Body of pancreas (tissue), 4 donors: Measurements from ENCODE around the gene LY6G6D. TPM values are rescaled to one million over a fixed set of nuclear protein-coding genes. Genes with fewer than 3 reads are reported as not detected.

Experiments used
- ATAC-seq: fragments of 150-250 bp; one replicate; pipeline ENCODE4 v1.9.1; 2016
- DNase-seq, 4 donors: peaks; one replicate each; pipeline ENCODE4 v3.0.0-alpha.2; 2019
- H3K27ac ChIP-seq, 4 donors: fragments of 200-600 bp; sonication (generic); 1 replicate in 3 of 4; 2 replicates in 1 of 4; pipeline versions ENCODE4 v1.5.1 to v1.6.1; 2016 to 2019; ENCODE audit warnings: mild to moderate bottlenecking in 1 of 4, mixed read lengths in 1 of 4, moderate library complexity in 1 of 4
- H3K27me3 ChIP-seq, 2 donors: fragments of 200-600 bp; sonication (generic); one replicate each; pipeline ENCODE4 v1.6.0; 2016; ENCODE audit warnings: mild to moderate bottlenecking in 1 of 2
- H3K36me3 ChIP-seq, 2 donors: fragments of 200-600 bp; sonication (generic); replicated peaks in 1 of 2; 2 replicates each; pipeline ENCODE4 v1.5.1; 2016; ENCODE audit warnings: low read depth in 2 of 2; ENCODE audit not compliant: insufficient read depth in 1 of 2
- H3K4me1 ChIP-seq: fragments of 200-600 bp; sonication (generic); one replicate; pipeline ENCODE4 v1.6.0; 2016
- H3K4me3 ChIP-seq, 2 donors: fragments of 200-600 bp; sonication (generic); 1 replicate in 1 of 2; 2 replicates in 1 of 2; pipeline ENCODE4 v1.5.1; 2016 to 2019
- H3K9me3 ChIP-seq, 3 donors: fragments of 200-600 bp; sonication (generic); 1 replicate in 2 of 3; 2 replicates in 1 of 3; pipeline ENCODE4 v1.5.1; 2016
- POLR2A ChIP-seq, 3 donors: fragments of 450-650 bp; IDR thresholded peaks; one replicate each; pipeline ENCODE4 v1.6.1; 2016; ENCODE audit warnings: antibody characterized with exemption in 3 of 3, mild to moderate bottlenecking in 2 of 3
- WGBS, 2 donors: methylation state at CpG; one replicate each; pipeline ENCODE4 v1.1.5; 2017; 5-methylcytosine and 5-hydroxymethylcytosine counted together
- intact Hi-C: fragments of 100-400 bp; cut with DNase I; formaldehyde crosslinking; loops from one replicate; pipeline ENCODE4 v1.15.1; 2023
- total RNA-seq, 2 donors: library from RNA; depleted of rRNA; stranded (reverse); fragments of >200 nt; gene quantifications; one replicate each; pipeline ENCODE4 v1.1.0, GENCODE V29; 2016
- TF ChIP-seq, protein P1 (sequence below), 7 experiments: fragments of 450-650 bp in 4 of 7; fragments of 200-600 bp in 3 of 7; sonication (generic) in 3 of 7; IDR thresholded peaks; one replicate each; pipeline ENCODE4 v1.5.1; 2016 to 2019; ENCODE audit warnings: antibody characterized with exemption in 7 of 7

Gene LY6G6D
- total RNA-seq, 2 donors from 2014 or later, result not detected

- TF ChIP-seq, protein P1, sequence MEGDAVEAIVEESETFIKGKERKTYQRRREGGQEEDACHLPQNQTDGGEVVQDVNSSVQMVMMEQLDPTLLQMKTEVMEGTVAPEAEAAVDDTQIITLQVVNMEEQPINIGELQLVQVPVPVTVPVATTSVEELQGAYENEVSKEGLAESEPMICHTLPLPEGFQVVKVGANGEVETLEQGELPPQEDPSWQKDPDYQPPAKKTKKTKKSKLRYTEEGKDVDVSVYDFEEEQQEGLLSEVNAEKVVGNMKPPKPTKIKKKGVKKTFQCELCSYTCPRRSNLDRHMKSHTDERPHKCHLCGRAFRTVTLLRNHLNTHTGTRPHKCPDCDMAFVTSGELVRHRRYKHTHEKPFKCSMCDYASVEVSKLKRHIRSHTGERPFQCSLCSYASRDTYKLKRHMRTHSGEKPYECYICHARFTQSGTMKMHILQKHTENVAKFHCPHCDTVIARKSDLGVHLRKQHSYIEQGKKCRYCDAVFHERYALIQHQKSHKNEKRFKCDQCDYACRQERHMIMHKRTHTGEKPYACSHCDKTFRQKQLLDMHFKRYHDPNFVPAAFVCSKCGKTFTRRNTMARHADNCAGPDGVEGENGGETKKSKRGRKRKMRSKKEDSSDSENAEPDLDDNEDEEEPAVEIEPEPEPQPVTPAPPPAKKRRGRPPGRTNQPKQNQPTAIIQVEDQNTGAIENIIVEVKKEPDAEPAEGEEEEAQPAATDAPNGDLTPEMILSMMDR (IDR thresholded peaks at IDR 0.05), result no peak
- no peak for TF ChIP-seq POLR2A (IDR thresholded peaks at IDR 0.05)
- ATAC-seq, result no peak
- Histone ChIP-seq H3K4me3 (no peak overlapping the region), H3K27me3 (no peaks in the 10 kb centered on the region), H3K4me1 (peaks cover 46% of the 10 kb centered on the region), H3K27ac (peak overlapping the region in 1 of 4 donors; percentile 93), H3K36me3 (peaks cover 9 to 14% of the 10 kb centered on the region in 2 donors), H3K9me3 (no peaks in the 10 kb centered on the region)
- no peak for DNase-seq
- intact Hi-C loops, result no loop called here
- 76 to 89% methylated on average over 10 to 11 of the region's 11 CpGs for WGBS, 2 donors
These were observed 15.5 kb downstream of the LY6G6D start for GRCh38 chr6:31730631-31731086.

DNA sequence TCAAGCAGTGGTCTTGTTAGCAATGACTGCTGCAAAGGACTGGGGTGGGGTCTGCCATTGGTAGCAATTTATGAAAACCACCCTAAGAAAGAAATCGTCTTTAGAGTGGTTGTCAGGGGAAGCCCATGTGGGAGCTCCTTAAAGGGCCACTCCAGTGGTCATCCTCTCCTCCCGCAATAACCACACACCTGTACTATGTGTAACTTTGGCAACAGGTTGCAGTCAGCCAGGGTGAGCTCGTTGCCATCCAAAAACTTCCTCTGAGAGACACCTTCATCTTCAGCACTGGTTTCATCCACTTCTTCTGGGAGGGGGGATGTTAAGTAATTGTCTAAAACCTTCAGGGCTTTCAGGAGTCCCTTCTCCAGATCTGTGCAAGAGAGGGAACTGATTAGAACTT, 16.9 kb downstream of the LY6G6D start:
- ATAC-seq, result no peak
- no peak overlapping the region for H3K4me3 ChIP-seq
- no peak for TF ChIP-seq POLR2A (IDR thresholded peaks at IDR 0.05)
- TF ChIP-seq, protein P1 (IDR thresholded peaks at IDR 0.05), result no peak
- intact Hi-C loops, result no loop called here
- no peak overlapping the region for H3K27ac ChIP-seq
- 47 to 61% methylated on average over 3 of the region's 3 CpGs for WGBS, 2 donors
- peaks cover 9 to 14% of the 10 kb centered on the region in 2 donors for H3K36me3 ChIP-seq
- H3K27me3 ChIP-seq, result no peaks in the 10 kb centered on the region
- no peak for DNase-seq
- peaks cover 53% of the 10 kb centered on the region for H3K4me1 ChIP-seq
- H3K9me3 ChIP-seq, result no peaks in the 10 kb centered on the region

DNA sequence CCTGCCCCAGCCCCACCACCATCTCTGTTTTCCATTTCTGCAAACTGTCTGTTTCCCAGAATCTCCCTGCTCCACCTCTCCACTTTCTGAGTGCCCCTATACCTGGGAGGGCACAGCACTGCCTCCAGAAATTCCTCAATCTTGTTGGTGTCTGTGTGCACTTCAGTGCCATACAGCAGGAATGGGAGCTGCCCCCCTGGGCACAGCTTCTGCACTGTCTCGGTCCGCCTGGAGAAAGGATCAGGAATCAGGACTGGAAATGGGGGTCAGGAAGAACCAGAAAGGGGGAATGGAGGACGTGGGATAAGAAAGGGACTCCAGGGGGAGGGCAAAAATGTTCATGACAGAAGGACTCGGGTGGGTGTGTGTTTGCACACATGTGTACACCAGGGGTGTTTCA, 18.6 kb downstream of the LY6G6D start:
- Histone ChIP-seq H3K9me3 (no peaks in the 10 kb centered on the region), H3K4me3 (no peak overlapping the region), H3K27ac (peak overlapping the region in 1 of 4 donors; percentile 91), H3K36me3 (peaks cover 9 to 14% of the 10 kb centered on the region in 2 donors), H3K27me3 (no peaks in the 10 kb centered on the region), H3K4me1 (peaks cover 63% of the 10 kb centered on the region)
- WGBS, 2 donors, result 81 to 82% methylated on average over 4 of the region's 4 CpGs
- intact Hi-C loops, result no loop called here
- ATAC-seq (no peak), DNase-seq (no peak)
- TF ChIP-seq POLR2A (IDR thresholded peaks at IDR 0.05), result no peak
- TF ChIP-seq, protein P1 (IDR thresholded peaks at IDR 0.05), result no peak

DNA sequence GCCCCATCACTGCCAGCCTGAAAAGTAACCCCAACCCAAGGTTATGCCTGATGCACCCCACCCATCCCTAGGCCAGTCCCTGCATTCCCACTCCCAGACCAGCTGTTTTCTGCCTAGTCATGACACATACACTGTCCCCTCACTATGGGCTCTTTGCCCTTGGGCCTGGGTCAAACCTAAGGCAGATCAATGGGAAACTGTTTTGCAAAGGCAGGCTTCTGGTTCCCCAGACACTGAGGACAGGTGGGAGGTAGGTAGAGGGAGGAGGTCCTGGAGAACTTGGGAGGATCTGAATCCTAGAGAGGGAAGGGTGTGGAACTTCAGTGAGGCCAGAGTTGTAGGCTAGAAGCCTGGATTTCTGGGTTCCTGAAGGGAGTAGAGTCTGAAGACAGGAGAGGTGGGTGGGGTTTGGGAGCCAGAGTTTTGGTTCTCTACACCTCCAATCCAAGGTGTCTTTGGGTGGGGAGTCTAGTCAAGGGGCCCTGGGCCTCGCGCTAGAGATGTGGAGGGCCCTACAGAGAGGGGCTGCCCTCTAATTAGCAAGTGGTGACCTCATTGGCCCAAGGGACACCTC, 19.2 kb downstream of the LY6G6D start:
- Histone ChIP-seq H3K27ac (peak overlapping the region; percentile 86 to 93 (median 90)), H3K27me3 (no peaks in the 10 kb centered on the region), H3K4me3 (no peak overlapping the region), H3K4me1 (peaks cover 62% of the 10 kb centered on the region), H3K9me3 (no peaks in the 10 kb centered on the region), H3K36me3 (peaks cover 9 to 14% of the 10 kb centered on the region in 2 donors)
- intact Hi-C loops, result no loop called here
- DNase-seq, result no peak
- WGBS, 2 donors, result 59 to 81% methylated on average over 2 of the region's 2 CpGs
- TF ChIP-seq POLR2A (IDR thresholded peaks at IDR 0.05), result no peak
- TF ChIP-seq, protein P1 (IDR thresholded peaks at IDR 0.05), result no peak
- no peak for ATAC-seq
